DMS53 treated with DMSO at 0.1 percent for 48 hours (cell line): ENCODE measurements around the gene CSNK1D.

Source experiments
- DNase-seq: peaks from one replicate; lab custom pipeline; 2025; ENCODE audit not compliant: unreplicated experiment; lab: John Stamatoyannopoulos, UW

Gene CSNK1D

DNA sequence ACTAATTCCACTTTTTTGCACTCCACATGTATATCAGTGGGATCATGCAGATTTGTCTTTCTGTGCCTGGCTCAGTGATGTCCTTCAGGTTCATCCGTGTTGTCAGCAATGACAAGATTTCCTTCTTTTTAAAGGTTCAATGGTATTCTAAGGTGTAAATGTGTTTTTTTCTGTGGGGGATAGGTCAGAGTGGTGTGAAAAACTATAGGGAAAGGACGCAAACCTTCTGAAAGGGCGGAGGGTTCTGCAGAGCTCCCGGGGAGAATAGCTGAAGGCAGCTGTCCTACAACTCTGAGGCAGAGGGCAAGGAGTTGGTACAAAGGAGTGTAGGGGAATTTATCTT, 21.9 kb upstream of the CSNK1D start:
- no peak for DNase-seq

- DNase-seq, result no peak
Observed at GRCh38 chr17:82294064-82294773, 20.7 kb upstream of the CSNK1D start.

- peak; percentile 98 for DNase-seq
Observed at GRCh38 chr17:82292251-82293154, 19.0 kb upstream of the CSNK1D start.

GRCh38 chr17:82291582-82292250, 18.2 kb upstream of the CSNK1D start:
- DNase-seq, result no peak

GRCh38 chr17:82287868-82288801, 14.6 kb upstream of the CSNK1D start:
- DNase-seq, result peak; percentile 31

DNA sequence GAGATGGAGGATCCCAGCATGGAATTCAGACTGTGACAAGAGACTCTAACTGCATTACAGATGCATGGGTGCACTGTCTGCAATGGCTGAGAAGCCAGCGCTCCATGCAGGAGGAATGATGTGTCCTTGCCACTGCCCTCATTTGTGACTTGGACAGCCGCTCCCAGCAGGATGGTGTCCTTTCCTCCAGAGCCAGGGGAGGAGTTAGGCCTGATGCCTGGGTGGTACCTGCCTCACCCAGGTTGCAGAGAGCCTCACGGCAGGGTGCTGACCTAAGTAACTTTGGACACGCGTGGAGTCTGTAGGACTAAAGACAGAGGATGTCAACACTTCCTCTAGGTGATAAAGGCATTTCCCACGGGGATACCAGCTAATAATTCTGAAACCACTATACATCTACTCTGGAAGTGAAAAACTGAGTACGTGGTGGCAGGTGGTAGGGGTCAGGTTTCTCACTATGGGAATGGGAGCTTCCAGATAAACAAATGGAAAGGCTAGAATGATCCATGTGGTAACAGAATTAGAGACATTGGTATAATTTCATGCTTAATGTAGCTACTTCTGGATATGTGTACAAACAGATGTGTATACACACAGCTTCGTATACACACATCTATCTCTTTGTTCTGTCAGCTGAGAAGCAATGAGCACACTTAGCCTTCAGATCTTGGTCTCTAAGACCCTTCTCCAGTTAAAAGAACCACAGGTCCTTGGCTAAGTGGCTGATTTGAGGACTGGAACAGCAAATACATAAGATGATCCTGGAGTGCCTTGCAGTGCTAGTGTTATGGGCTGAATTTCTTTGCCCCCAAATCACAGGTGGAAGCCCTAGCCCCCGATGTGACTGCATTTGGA, 13.7 kb upstream of the CSNK1D start:
- DNase-seq, result no peak

DNA sequence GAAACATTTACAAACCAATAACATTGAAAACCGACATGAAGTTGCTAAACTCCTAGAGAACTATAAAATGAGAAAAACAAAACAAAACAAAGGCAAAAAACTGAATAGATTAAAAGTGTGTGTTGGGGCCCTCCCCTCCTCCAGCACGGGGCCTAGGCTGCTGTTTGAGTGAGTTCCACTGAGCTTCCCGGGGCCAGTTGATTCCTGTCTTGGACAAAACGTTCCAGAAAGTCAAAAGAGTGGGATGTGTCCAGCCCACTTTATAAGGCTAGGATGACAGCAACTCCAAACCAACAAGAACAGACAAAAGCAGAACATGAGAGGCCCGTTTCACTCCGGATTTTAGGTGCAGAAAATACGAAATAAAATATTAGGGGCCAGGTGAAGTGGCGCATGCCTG, 11.6 kb upstream of the CSNK1D start:
- DNase-seq, result no peak

- DNase-seq, result no peak
Observed at GRCh38 chr17:82283208-82283749, 9.8 kb upstream of the CSNK1D start.

GRCh38 chr17:82282239-82283207, 9.0 kb upstream of the CSNK1D start:
- no peak for DNase-seq

DNA sequence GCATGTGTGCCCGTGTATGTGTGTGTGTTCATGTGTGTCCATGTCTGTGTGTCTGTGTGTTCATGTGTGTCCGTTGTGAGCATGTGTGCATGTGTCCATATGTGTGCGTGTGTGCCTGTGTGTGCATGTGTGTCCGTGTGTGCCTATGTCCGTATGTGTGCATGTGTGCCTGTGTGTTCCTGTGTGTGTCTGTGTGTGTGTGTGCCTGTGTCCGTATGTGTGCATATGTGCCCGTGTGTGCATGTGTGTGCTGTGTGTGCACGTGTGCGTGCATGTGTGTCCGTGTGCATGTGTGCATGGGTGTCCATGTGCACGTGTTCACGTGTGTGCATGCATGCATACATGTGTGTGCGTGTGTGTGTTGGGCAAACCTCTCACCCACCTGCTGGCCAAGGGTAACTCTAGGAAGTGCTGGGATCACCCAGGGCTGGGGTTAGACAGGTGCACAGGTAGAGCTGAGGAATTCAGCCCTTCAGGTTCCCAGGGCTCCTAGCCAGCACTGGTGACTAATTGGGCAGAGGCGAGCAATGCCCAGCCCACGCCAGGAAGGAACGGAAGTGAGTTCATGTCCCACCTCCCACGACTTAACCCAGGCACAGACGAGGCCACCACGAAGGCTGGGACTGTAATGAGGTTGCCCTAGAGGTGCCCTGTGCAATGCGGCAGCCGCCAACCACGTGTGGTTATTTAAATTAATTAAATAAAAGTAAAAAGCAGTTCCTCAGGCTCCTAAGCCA, 8.2 kb upstream of the CSNK1D start:
- DNase-seq, result no peak

- no peak for DNase-seq
Observed at GRCh38 chr17:82281076-82281475, 7.6 kb upstream of the CSNK1D start.

GRCh38 chr17:82280537-82280936, 7.0 kb upstream of the CSNK1D start:
- DNase-seq, result no peak

GRCh38 chr17:82278786-82279391, 5.4 kb upstream of the CSNK1D start:
- DNase-seq, result no peak

GRCh38 chr17:82278308-82278707, 4.8 kb upstream of the CSNK1D start:
- no peak for DNase-seq

DNA sequence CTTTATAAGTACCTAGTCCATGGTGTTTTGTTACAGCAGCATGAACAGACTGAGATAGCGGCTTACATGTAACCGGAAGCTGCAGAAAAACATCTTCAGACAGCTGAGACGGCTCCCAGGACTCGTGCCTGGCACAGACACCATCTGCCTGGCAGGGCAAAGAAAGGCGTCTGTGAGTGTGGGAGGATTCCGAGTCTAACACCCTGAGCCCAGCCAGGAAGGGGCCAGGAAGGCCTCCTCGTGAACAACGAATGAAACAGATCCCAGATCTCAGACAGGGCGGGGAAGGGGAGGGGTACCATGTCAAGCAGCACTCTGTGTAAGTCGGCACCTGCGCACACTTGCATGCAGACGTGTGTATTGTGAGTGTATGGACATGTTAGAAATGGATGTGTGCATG, 4.4 kb upstream of the CSNK1D start:
- DNase-seq, result no peak

DNA sequence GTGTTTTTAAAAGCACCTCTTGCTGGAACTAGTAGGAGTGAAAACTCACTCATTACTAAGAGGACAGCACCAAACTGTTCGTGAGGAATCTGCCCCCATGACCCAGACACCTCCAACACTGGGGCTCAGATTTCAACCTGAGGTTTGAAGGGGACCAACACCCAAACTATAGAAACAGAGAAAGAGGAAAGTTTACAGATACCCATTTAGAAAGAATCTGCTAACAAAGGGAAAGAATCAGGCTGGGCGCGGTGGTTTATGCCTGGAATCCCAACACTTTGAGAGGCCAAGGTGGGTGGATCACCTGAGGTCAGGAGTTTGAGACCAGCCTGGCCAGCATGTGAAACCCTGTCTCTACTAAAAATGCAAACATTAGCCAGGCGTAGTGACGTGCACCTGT, 3.4 kb upstream of the CSNK1D start:
- no peak for DNase-seq

DNA sequence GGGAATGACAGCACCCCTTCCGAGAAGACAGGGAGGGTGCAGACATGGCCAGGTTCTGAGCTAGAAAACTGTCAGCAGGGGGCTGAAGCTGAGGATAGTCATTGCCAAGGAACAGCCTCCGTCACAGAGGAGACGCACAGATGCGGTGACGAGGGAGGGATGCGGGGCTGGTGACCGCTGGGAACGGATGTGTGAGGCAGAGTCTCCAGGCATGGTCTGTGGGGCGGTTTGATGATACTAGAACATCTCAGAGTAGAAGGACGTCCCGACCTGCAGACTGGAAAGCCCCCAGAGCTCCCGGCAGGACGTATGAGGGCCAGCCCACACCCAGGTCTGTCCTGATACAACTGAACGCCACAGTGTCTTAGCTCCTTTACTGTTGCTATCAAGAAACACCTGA, 1.8 kb upstream of the CSNK1D start:
- no peak for DNase-seq
